DLD1 (cell line): Measurements from ENCODE around the gene MGAT4B.

Source experiments
- in situ Hi-C: cut with HindIII; loops from 2 replicates; pipeline ENCODE4 v1.10.0; 2017; ENCODE audit warnings: low sequenced_read_pairs

MGAT4B gene

GRCh38 chr5:179827680-179828079, 21.0 kb upstream of the MGAT4B start:
- in situ Hi-C loops, result no loop called here

DNA sequence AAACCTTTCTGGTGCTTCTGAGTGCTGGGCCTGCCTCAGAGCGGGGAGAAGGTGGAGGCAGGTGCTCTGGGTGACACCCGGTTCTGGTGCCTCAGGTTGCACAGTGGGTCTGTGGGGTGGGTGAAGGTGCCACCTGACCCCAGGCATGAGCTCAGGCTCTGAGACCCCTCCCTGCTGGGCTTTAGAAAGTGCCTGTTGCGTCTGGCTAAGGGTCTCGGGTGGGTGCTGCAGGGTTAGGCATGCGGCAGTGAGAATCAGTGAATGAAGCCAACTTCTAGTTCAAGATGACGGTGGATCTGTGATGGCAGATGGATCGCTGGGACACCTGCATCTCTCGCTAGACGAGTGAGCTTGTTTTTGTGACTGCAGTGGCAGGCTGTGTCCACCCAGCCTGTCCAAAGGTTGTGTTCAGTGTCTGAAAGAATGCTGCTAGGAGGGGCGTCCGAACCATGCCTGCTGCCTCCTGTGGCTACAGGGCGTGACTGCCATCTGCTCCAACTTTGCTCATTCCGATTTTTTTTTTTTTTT, 19.1 kb upstream of the MGAT4B start:
- in situ Hi-C loops, result no loop called here

DNA sequence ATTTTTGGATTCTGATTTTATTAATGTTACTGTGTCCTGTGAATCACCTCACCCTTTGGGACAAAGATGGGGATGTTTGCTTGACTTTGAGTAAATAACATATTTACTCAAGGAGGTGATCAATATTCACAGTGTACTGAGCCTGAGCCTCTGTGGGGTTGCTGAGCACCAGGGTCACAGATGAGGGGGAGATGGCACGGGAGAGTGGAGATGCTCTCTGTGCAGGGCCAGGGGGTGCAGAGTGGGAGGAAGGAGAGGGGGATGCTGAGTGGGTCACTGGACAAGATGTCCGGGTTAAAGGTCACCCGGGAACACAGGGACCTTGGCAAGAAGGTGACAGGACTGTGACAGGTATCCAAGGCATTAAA, 18.1 kb upstream of the MGAT4B start:
- in situ Hi-C loops, result no loop called here

GRCh38 chr5:179823937-179824744, 17.5 kb upstream of the MGAT4B start:
- in situ Hi-C loops, result no loop called here

GRCh38 chr5:179822444-179822990, 15.9 kb upstream of the MGAT4B start:
- in situ Hi-C loops, result no loop called here

GRCh38 chr5:179822059-179822432, 15.4 kb upstream of the MGAT4B start:
- in situ Hi-C loops, result no loop called here

- in situ Hi-C loops, result no loop called here
Measured at GRCh38 chr5:179821298-179822058, 14.8 kb upstream of the MGAT4B start.

DNA sequence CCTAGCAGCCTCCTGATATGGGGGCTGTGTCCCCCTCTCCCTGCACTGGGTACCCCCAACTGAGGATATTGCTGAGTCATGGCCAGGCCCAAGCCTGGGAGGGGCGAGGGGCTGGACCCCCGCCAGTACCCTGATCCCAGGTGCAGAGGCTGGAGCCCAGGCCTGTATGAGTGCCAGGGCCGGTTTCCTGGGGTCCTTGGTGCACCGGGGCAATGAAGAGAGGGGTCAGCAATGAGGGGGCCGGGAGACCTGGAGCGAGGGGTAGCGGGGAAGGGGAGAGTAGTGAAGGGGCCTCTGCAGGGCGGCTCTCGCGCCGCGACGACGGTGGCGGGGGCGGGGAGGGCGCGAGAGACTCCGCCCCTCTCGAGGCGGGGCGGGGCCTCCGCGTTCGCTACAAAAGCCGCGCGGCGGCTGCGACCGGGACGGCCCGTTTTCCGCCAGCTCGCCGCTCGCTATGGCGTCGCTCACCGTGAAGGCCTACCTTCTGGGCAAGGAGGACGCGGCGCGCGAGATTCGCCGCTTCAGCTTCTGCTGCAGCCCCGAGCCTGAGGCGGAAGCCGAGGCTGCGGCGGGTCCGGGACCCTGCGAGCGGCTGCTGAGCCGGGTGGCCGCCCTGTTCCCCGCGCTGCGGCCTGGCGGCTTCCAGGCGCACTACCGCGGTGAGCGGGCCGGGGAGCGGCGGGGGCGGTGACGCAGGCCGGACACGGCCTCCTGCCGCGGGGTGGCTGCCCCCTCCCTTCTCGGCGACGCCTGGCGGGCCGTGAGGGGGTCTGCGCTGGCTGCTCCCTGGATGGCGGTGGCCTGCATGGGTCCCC, 14.0 kb upstream of the MGAT4B start, which contains the start of gene SQSTM1:
TSS of gene SQSTM1 (plus strand) at position 423 of the 815 bp plus-strand sequence. CDS start at position 455, 32 bp downstream.
- in situ Hi-C loops, result no loop called here

DNA sequence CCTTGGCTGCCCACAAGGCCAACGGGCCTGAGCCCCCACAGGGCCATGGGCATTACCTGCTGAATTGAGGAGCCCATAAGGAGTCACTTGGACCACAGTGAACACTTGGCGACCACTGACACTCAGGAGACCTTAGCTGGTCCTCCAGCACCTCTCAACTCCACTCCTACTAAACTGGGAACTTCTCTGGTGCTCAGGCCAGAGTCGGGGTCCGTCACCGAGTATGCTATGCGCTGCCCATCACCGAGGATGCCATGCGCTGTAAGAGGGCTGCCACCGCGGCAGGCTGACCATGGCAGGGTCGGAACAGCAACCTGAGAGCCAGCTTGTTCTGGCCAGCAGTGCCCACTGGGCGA, 13.4 kb upstream of the MGAT4B start:
- in situ Hi-C loops, result no loop called here

- in situ Hi-C loops, result no loop called here
Measured at GRCh38 chr5:179819296-179820126, 12.8 kb upstream of the MGAT4B start.

- in situ Hi-C loops, result no loop called here
Measured at GRCh38 chr5:179818746-179819295, 12.2 kb upstream of the MGAT4B start.

GRCh38 chr5:179817890-179818745, 11.5 kb upstream of the MGAT4B start:
- in situ Hi-C loops, result no loop called here

GRCh38 chr5:179817470-179817840, 10.8 kb upstream of the MGAT4B start:
- in situ Hi-C loops, result no loop called here

DNA sequence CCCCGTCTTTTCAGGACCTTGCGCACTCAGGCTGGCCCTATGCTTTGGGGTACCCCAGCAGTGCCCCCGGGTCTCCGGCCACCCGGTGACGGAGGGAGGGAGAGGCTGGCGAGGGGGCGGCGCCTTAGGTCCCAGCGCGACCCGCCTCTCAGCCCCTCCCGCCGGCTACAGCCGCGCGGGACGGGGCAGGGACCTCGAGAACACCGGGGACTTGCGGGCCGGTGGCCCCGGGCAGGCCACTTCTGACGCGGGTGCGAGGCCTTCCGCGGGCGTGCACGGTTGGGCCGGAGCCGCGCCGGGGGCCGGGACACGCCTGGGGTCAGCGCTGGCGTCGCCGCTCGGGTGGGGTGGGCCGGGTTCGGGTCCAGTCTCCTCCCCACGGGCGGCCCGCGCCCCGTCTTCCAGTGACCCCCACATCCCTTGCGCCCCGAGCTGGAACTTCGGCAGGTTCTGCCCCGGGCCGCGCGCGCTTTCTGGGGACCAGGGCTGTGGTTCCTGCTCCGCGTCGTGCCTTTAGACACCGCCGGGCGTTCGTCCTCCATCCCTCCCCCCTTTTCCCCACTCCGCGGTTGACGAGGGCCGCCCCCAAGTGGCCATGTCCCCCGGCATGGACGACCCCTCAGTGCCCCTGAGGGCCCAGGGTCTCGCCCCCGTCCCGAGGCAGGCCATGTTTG, 10.3 kb upstream of the MGAT4B start:
- in situ Hi-C loops, result no loop called here

DNA sequence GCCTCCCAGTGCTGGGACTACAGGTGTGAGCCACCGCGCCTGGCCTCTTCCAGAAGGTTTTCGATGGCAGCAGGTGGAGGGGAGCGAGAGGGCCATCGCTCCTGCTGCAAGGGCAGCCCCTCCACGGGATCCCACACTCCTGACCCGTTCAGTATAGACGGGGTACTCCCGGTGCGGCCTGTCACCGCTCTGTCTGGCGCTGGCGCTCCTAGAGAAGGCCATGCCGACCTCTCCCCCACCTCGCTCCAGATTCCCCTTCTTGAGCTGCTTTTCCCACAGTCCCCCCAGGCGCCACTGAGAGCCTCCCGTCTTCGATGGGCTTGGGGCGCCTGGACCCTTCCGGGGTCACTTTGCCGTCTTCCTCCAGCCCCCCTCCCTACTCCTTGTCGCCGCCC, 9.7 kb upstream of the MGAT4B start:
- in situ Hi-C loops, result no loop called here

DNA sequence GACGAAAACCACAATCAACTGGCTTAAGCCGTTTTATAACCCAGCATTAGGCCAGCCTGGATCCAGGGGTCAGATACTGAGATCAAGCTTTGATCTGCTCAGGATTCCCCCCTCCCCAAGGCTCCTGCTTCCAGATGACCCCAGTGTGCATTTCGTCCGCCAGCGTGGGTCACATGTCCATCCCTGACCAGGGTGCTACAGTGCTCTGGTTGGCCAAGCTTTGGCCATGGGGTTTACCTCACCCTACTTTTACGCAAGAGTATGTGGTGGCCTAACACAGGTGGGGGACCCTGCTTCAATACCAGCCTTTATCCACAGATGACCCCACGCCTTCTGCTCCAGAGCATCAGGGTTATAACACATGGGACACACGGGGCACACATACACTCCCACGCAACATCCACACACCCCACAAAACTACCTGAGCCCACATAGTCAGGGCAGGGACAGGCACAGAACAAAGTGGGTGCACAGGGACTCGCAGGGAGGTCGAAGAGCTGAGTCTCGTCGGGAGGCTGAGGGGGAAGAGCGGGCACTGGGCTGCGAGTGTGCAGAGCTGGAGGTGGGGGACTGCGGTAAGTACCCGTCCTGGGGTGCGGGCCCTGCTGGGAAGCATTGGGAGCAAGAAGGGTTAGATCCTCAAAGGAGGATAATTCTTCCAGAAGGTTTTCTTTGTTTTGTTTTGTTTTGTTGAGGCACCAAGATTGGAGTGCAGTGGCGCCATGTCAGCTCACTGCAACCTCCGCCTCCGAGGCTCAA, 9.0 kb upstream of the MGAT4B start:
- in situ Hi-C loops, result no loop called here

GRCh38 chr5:179814090-179814489, 7.4 kb upstream of the MGAT4B start:
- in situ Hi-C loops, result no loop called here
